Measurements from ENCODE around the gene CCT8L2.
"Not testable (repeated sequence)": the region's sequence is repeated elsewhere in the genome, so short reads cannot be mapped to it uniquely, and the experiment has no call there.

DNA sequence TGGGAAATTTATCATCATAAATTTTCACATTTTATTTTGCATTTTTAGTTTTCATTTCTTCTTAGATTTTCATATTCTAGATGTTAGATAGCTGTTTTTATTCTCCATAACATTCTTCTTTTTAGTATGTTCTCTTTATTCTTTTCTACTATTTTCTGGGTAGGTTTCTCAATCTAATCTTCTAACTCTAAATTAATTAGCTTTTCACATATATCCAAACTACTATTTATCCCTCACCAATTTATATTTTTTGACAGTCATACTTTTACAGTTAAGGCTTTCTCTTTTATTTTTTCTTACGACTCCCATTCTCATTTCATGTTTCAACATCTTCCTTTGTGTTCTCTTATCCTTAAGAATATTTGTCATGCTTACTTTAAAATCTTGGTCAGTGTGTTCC is 35.9 kb upstream of the CCT8L2 start:
- TF ChIP-seq, protein P1, sequence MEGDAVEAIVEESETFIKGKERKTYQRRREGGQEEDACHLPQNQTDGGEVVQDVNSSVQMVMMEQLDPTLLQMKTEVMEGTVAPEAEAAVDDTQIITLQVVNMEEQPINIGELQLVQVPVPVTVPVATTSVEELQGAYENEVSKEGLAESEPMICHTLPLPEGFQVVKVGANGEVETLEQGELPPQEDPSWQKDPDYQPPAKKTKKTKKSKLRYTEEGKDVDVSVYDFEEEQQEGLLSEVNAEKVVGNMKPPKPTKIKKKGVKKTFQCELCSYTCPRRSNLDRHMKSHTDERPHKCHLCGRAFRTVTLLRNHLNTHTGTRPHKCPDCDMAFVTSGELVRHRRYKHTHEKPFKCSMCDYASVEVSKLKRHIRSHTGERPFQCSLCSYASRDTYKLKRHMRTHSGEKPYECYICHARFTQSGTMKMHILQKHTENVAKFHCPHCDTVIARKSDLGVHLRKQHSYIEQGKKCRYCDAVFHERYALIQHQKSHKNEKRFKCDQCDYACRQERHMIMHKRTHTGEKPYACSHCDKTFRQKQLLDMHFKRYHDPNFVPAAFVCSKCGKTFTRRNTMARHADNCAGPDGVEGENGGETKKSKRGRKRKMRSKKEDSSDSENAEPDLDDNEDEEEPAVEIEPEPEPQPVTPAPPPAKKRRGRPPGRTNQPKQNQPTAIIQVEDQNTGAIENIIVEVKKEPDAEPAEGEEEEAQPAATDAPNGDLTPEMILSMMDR (IDR thresholded peaks at IDR 0.05), result not testable (repeated sequence)
- TF ChIP-seq POLR2AphosphoS5, POLR2A, EP300 (IDR thresholded peaks at IDR 0.05): not testable (repeated sequence)

Data from gastroesophageal sphincter (tissue), 3 donors.